DMS53 treated with DMSO at 0.1 percent for 48 hours (cell line): ENCODE data around the gene CYB561A3.

ENCODE experiments used
- DNase-seq: peaks from one replicate; lab custom pipeline; 2025; ENCODE audit not compliant: unreplicated experiment; lab: John Stamatoyannopoulos, UW

CYB561A3 gene

GRCh38 chr11:61329871-61330270, 31.8 kb downstream of the CYB561A3 start:
- no peak for DNase-seq

DNA sequence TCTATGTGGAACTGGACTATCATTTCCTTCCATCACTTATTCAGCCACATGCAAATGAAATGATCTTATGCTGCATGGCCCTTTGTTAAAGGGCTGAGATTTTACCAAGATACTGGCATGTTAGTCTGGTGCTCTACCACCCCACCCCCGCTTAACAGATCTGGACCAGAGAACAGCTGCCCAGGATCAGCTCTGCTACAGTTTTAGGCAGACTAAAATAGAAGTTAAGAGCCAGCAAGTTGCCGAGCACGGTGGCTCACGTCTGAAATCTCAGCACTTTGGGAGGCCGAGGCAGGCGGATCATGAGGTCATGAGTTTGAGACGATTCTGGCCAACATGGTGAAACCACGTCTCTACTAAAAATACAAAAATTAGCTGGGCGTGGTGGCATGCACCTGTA, 33.3 kb downstream of the CYB561A3 start:
- DNase-seq, result no peak

GRCh38 chr11:61327669-61328071, 34.0 kb downstream of the CYB561A3 start:
- no peak for DNase-seq

GRCh38 chr11:61325649-61326414, 35.9 kb downstream of the CYB561A3 start:
- no peak for DNase-seq

- DNase-seq, result no peak
These were observed 46.4 kb downstream of the CYB561A3 start for GRCh38 chr11:61315260-61315659.

DNA sequence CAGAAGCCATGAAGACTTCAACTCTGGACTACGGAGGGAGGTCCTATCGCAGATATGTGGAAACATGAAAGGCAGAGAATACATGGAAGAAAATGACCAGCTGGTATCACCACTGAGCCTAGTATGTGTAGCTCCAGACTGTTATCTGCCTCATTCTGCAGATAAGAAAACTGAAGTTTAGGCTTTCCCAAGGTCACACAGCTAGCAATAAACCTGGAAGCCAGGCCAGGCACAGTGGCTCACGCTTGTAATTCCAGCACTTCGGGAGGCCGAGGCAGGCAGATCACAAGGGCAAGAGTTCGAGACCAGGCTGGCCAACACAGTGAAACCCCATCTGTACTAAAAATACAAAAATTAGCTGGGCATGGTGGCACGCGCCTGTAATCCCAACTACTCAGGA, 50.9 kb downstream of the CYB561A3 start:
- DNase-seq, result no peak

DNA sequence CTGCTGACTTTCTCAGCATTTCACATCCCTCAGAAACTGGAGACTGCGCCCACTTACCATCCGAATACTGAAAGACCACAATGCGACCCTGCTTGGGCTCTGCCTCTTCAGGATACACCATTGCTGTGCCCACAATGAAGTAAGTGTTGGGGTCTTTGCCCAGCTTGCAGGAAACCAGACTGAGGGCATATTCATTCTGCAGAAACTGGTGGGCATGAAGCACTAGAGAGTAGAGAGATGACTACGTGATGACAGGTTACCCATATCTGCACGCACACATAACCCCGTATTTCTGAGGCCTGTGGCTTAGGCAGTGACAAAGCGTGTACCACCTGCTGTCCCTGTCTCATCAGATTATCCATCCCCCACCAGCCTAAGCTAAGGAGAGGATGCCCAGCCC, 51.9 kb downstream of the CYB561A3 start:
- DNase-seq, result no peak

GRCh38 chr11:61309141-61309540, 52.5 kb downstream of the CYB561A3 start:
- DNase-seq, result no peak

DNA sequence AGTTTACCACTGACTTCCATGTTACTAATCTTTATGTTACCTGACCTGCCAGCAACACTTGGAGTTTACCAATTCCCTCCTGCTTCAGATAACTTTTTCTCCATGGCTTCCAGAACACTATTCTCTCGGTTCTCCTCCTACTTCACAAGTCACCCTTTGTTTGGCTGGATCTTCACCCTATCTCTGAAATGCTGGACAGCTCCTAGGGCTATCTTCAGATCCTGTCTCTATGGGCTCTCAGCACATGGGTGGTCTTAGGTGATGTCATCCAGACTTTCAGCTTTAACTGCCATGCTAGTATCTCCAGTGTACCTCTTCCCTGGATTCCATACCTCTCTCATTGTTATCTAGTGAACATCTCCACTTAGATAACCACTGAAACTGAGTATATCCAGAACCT, 54.3 kb downstream of the CYB561A3 start:
- DNase-seq, result no peak

- no peak for DNase-seq
These were observed 55.5 kb downstream of the CYB561A3 start for GRCh38 chr11:61306221-61306620.

DNA sequence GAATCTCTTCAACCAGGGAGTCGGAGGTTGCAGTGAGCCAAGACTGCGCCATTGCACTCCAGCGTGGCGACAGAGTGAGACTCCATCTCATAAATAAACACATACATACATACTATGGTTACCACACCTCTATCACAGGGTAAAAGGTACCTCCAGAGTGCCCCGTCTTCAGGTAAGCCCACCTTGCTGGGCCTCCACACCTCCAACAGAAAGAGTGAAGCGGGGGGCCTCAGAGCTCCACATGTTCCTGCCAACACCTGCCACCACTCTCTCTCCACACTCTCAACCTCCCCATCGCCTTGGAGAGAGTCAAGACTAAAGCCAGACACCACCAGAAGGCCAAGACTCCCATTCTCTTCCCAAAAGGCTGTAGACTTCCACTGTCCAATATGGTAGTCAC, 56.3 kb downstream of the CYB561A3 start:
- DNase-seq, result no peak

DNA sequence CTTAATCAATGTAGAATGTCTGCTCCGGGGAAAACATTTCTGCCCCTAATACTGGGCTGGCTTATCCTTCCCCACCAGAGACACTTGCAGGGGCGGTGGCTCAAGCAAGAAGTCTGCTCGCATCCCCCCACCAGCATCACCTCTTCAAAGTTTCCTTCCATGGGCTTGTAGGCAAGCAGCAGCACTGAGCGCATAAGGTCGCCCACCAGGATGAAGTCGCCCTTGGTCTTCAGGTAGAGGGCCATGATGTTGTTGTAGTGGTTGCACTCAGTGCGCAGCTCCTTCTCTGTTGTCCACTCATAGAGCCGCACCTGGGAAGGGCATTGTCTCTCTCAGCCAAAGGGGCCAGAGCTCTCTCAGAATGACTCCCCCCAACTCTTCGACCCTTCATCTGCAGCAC, 58.0 kb downstream of the CYB561A3 start:
- no peak for DNase-seq

GRCh38 chr11:61302550-61302949, 59.1 kb downstream of the CYB561A3 start:
- no peak for DNase-seq
